ENCODE data around the gene GMPR. TPM values are rescaled to one million over a fixed set of nuclear protein-coding genes. Genes with fewer than 3 reads are reported as not detected.

GMPR gene
- total RNA-seq, 2 experiments from 2014 or later: not detected

- intact Hi-C loops (cut with micrococcal nuclease; ENCODE audit: unreplicated experiment): no loop called here
- no peak overlapping the region for H3K4me3 ChIP-seq (ENCODE audit: low read depth, low read length, poor library complexity, severe bottlenecking)
- ChIA-PET POLR2A (interaction anchor here (0.9 kb wide), 1 partner anchor 98 kb away, joined by 3 read pairs; no protein-coding TSS in a partner anchor), CTCF (ENCODE audit: unreplicated experiment) (no interaction called here)
- peaks cover 4% of the 10 kb centered on the region for H3K4me1 ChIP-seq (ENCODE audit: insufficient read depth, low read length, poor library complexity, severe bottlenecking)
- H2AFZ ChIP-seq (ENCODE audit: low read length): peak overlapping the region; percentile 66; the same call in 1 of the 2 replicates
- no peaks in the 10 kb centered on the region for H3K79me2 ChIP-seq (ENCODE audit: insufficient read depth, low read depth, low read length)
- TF ChIP-seq EZH2phosphoT487 (IDR thresholded peaks at IDR 0.05; ENCODE audit: borderline replicate concordance, low read depth, low read length): no peak
- peak; percentile 55 for DNase-seq (ENCODE audit: low spot score)
- no peaks in the 10 kb centered on the region for H3K9me2 ChIP-seq (ENCODE audit: insufficient read depth, low read length)
- no TSS peak for BruUV-seq (replicated peaks)
- no peaks in the 10 kb centered on the region for H3K9me3 ChIP-seq (ENCODE audit: low read length)
- H4K20me1 ChIP-seq (ENCODE audit: insufficient read depth, low read length): no peaks in the 10 kb centered on the region
- H3K27ac ChIP-seq (ENCODE audit: low read depth, low read length, poor library complexity, severe bottlenecking): no peak overlapping the region
- no peaks in the 10 kb centered on the region for H3K36me3 ChIP-seq (ENCODE audit: insufficient read depth, low read length)
- no peak overlapping the region for H3K4me2 ChIP-seq (ENCODE audit: low read length)
Observed at GRCh38 chr6:16322666-16323312, 84.4 kb downstream of the GMPR start.

- H3K4me2 ChIP-seq (ENCODE audit: low read length): no peak overlapping the region
- peaks cover 4% of the 10 kb centered on the region for H3K4me1 ChIP-seq (ENCODE audit: insufficient read depth, low read length, poor library complexity, severe bottlenecking)
- DNase-seq (ENCODE audit: low spot score): no peak
- no peak overlapping the region for H3K4me3 ChIP-seq (ENCODE audit: low read depth, low read length, poor library complexity, severe bottlenecking)
- intact Hi-C loops (cut with micrococcal nuclease; ENCODE audit: unreplicated experiment): no loop called here
- ChIA-PET CTCF (ENCODE audit: unreplicated experiment) (no interaction called here), POLR2A (interaction anchor here (0.5 to 1.1 kb wide), 4 partner anchors 15 to 1386 kb away, joined by 3 to 7 read pairs (median 3); no protein-coding TSS in a partner anchor)
- BruUV-seq (replicated peaks): no TSS peak
- H3K9me3 ChIP-seq (ENCODE audit: low read length): no peaks in the 10 kb centered on the region
- no peaks in the 10 kb centered on the region for H3K79me2 ChIP-seq (ENCODE audit: insufficient read depth, low read depth, low read length)
- no peaks in the 10 kb centered on the region for H4K20me1 ChIP-seq (ENCODE audit: insufficient read depth, low read length)
- TF ChIP-seq EZH2phosphoT487 (IDR thresholded peaks at IDR 0.05; ENCODE audit: borderline replicate concordance, low read depth, low read length) (no peak), CTCF (conservative IDR thresholded peaks at IDR 0.05; ENCODE audit: low read length) (no peak)
- H2AFZ ChIP-seq (ENCODE audit: low read length): no peak overlapping the region
- H3K36me3 ChIP-seq (ENCODE audit: insufficient read depth, low read length): no peaks in the 10 kb centered on the region
- H3K27ac ChIP-seq (ENCODE audit: low read depth, low read length, poor library complexity, severe bottlenecking): no peak overlapping the region
- H3K9me2 ChIP-seq (ENCODE audit: insufficient read depth, low read length): no peaks in the 10 kb centered on the region
Observed at GRCh38 chr6:16324184-16324583, 85.8 kb downstream of the GMPR start.

GRCh38 chr6:16324606-16325225, 86.3 kb downstream of the GMPR start:
- H3K4me1 ChIP-seq (ENCODE audit: insufficient read depth, low read length, poor library complexity, severe bottlenecking): peaks cover 4% of the 10 kb centered on the region
- no peak overlapping the region for H2AFZ ChIP-seq (ENCODE audit: low read length)
- no peak overlapping the region for H3K27ac ChIP-seq (ENCODE audit: low read depth, low read length, poor library complexity, severe bottlenecking)
- no peaks in the 10 kb centered on the region for H3K9me3 ChIP-seq (ENCODE audit: low read length)
- BruUV-seq (replicated peaks): no TSS peak
- intact Hi-C loops (cut with micrococcal nuclease; ENCODE audit: unreplicated experiment): no loop called here
- no peaks in the 10 kb centered on the region for H3K79me2 ChIP-seq (ENCODE audit: insufficient read depth, low read depth, low read length)
- H3K4me2 ChIP-seq (ENCODE audit: low read length): no peak overlapping the region
- no peak for TF ChIP-seq EZH2phosphoT487 (IDR thresholded peaks at IDR 0.05; ENCODE audit: borderline replicate concordance, low read depth, low read length)
- no peak for TF ChIP-seq CTCF (conservative IDR thresholded peaks at IDR 0.05; ENCODE audit: low read length)
- no peaks in the 10 kb centered on the region for H3K36me3 ChIP-seq (ENCODE audit: insufficient read depth, low read length)
- no peak for DNase-seq (ENCODE audit: low spot score)
- H4K20me1 ChIP-seq (ENCODE audit: insufficient read depth, low read length): no peaks in the 10 kb centered on the region
- POLR2A ChIA-PET: interaction anchor here (0.5 to 1.1 kb wide), 3 partner anchors 15 to 1269 kb away, joined by 3 to 7 read pairs (median 3); no protein-coding TSS in a partner anchor
- H3K9me2 ChIP-seq (ENCODE audit: insufficient read depth, low read length): no peaks in the 10 kb centered on the region
- H3K4me3 ChIP-seq (ENCODE audit: low read depth, low read length, poor library complexity, severe bottlenecking): no peak overlapping the region
- CTCF ChIA-PET (ENCODE audit: unreplicated experiment): no interaction called here

Measured in OCI-LY7 (cell line).